HG03469 (cell line): ENCODE measurements around the gene SERPINB12.

ENCODE experiments used
- ATAC-seq: cut with Tn5 transposase; IDR thresholded peaks from one replicate; pipeline ENCODE4 v1.9.1; 2021; ENCODE audit warnings: mild to moderate bottlenecking, moderate library complexity, moderate number of reproducible peaks; ENCODE audit not compliant: unreplicated experiment

SERPINB12 gene

DNA sequence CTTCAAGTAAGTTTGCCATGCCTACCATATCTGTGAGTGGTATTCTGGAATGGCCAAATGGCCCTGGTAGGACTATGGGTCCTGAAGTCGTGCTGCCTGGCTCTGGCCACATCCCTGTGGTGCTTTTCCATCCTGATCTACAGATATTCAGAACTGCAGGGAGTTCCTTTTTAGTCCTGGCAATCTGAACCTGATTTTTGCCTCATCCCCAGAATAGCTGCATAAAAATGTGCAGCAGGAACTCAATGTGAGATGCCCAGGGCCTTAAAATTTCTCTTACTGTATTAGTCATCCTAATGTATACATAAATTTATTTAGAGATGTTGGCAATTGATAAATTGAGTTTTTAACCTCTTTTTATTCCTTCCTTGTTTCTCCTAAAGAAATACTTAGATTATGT is 50.3 kb downstream of the SERPINB12 start:
- ATAC-seq = no peak

DNA sequence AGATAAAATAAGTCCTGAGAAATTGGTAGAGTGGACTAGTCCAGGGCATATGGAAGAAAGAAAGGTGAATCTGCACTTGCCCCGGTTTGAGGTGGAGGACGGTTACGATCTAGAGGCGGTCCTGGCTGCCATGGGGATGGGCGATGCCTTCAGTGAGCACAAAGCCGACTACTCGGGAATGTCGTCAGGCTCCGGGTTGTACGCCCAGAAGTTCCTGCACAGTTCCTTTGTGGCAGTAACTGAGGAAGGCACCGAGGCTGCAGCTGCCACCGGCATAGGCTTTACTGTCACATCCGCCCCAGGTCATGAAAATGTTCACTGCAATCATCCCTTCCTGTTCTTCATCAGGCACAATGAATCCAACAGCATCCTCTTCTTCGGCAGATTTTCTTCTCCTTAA is 54.8 kb downstream of the SERPINB12 start:
- ATAC-seq = no peak

DNA sequence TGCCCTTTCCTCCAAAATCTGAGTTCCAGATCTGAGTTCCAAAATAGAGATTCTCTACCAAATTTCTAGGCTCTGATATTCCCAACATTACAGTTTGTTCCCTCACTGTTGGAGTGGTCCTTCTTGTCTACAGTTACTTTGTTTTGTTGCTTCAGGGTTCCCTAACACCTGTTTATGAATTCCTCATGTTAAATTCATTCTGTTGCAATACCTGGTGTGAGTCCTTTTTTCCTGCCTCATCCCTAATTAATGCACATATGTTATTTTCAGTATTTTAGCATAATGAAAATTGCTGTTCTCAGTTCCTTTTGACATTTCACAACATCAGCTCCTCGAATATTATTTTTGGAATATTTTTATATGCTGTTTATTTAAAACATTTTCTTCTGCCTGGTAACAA is 61.2 kb downstream of the SERPINB12 start:
- no peak for ATAC-seq

DNA sequence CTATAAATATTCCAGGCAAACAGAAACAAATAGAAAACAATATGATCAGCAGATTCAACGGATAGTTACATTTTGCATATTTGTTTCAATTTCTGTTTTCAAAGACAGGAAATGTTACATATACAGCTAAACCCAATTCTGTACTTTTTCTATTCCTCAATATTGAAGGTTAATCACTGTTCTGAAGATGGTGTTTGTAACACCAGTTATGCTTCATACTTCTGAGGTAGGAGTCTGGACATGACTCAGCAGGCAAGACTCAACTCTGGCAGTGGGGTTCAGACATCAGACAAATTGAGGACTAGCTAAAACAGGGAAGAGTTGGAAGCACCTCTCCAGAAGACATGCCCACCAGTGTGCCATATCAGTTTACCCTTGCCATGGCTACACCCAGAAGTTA is 61.6 kb downstream of the SERPINB12 start:
- ATAC-seq = peak; percentile 98

DNA sequence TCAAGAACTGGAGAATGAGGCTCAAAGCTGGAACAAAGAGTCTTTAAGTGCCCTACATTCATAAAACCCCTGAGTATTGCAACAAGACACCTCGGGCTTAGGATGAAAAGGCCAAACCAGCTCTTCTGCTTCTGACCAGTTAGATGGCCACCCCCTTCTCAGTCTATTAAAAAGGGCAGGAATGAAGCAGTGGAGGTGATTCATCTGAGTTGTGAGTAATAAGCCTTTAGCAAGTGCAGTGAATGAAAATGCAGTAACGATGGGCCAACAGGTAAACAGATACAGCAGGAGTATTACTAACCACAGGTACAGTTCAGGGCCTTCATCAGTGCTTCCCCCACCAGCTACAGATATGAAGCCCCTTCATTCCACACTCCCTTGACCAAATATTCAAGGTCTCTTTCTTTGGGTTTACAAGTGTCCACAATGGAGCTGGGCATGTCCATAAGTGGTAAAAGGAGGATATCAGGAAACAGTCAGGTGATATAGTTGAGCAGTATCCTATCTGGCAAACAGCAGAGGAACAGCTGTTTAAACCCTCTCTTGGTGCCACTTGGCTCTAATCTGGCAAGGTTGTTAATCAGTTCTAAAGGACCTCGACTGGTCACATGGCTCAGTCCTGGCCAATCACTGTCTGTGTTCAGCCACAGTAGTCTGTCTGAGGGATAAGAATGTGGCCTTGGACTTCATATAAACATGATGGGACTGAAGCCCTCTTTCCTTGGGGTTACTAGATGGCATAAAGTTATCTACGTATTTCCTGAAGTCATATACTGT is 62.8 kb downstream of the SERPINB12 start:
- ATAC-seq = no peak

DNA sequence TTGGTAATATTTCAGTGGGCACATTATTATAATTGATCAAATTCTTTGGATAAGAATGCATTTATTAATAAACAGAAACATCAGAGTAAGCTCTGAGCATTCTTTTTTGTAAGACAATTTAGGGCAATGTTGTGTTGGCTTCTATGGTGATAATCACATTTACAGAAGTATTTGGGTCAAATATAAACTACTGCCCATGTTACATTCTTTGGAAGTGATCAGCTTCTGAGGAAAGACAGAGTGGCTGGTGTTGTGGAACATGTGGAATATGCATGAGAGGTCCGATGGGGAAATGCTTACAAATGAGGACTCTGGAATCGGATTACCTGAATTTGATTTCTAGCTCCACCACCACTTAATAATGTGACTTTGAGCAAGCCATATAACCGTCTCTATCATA is 64.4 kb downstream of the SERPINB12 start:
- ATAC-seq = no peak

DNA sequence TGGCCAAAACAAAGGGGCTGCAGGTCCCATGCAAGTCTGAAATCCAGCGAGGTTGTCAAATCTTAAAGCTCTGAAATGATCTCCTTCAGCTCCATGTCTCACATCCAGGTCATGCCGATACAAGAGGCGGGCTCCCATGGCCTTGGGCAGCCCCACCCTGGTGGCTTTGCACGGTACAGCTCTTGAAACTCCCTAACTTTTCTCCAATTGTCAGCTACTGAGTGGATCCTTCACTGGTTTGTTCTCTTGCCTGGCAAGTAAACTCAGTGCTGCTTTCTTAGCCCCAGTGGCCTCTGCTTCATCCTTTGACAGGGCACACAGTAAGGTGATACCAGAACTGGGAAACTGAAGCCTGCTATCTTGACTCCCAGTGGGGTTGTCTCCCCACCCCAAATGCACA is 71.3 kb downstream of the SERPINB12 start:
- no peak for ATAC-seq

DNA sequence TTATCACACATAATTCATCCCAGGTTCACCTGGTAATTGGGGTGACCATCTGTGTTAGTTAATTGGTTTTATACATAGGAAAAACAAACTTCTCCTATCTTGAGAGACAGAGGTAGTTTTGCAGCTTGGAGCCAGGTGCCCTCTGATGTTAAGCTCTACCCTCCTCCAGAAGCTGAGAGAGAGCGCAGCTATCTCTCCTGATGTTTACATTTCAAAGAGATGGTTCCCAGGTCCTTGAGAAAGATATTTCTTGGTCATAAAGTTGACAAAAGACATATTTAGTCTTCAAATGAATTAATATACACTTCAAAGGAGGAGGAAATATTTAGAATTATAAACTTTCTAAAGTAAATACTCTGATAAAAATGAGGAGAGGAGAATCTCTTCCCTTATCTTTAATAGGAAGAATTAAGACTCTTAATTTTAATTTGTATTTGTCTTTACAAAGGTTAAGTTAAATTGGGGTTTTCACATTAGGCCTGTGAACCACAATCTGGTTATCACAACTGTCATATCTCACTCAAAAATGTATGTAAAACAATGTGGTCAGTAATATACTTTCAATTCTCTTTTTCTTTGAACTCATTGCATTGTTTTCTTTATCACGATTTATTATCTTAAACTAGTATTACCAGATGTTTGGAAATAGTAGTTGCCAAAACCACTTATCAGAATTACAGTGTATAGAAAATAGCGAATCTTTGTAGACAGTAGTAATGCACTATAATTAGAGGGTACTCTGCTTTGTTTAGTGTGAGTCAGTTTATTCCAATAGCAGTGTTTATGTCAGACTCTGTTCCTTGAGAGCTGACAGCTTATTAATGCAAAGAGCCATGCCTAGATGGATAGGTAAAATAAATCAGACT is 75.1 kb downstream of the SERPINB12 start:
- ATAC-seq = peak; percentile 85

DNA sequence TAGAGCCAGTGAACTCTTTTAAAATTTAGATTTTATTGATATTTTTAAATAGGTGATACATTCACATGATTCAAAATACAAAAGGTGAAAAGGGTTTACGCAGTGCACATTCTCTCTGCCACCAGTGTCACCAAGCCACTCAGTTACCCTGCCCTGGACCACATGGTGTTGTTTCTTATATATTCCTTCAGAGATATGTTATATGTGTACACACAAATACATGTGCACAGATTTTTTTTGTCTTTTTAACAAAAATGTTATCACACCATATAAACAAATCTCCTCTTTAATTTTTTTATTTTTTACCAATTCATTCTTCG is 75.7 kb downstream of the SERPINB12 start:
- ATAC-seq = no peak
